ENCODE measurements around the gene PPP2R2C.

PPP2R2C gene

GRCh38 chr4:6307230-6307629 lies 165.2 kb downstream of the PPP2R2C start:
- FAIRE-seq (no peak), DNase-seq (ENCODE audit: insufficient read length, low spot score) (no peak)
- no peak for TF ChIP-seq CTCF (IDR thresholded peaks at IDR 0.05; ENCODE audit: insufficient read depth, missing control alignments)

DNA sequence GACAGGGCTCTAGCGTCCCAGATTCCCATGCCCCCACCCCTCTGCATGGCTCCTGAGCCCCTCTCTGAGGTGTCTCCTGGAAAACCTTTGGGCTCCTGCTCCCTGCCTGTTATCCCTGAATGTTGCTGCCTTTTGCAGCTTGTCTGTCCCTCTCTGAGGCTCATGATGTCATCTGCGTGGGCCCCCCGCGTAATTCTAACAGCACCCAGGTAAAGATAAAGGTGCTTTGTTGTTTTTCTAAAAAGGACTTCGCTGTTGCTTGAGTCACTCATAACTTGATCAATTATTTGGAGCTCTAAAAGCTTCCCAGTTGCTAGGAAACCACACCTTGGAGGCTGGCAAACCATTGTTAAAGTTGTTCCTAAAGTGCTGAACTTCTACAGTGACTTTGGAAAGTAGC lies 166.1 kb downstream of the PPP2R2C start:
- no peak for TF ChIP-seq CTCF (IDR thresholded peaks at IDR 0.05; ENCODE audit: insufficient read depth, missing control alignments)
- DNase-seq (ENCODE audit: insufficient read length, low spot score) (no peak), FAIRE-seq (no peak)

DNA sequence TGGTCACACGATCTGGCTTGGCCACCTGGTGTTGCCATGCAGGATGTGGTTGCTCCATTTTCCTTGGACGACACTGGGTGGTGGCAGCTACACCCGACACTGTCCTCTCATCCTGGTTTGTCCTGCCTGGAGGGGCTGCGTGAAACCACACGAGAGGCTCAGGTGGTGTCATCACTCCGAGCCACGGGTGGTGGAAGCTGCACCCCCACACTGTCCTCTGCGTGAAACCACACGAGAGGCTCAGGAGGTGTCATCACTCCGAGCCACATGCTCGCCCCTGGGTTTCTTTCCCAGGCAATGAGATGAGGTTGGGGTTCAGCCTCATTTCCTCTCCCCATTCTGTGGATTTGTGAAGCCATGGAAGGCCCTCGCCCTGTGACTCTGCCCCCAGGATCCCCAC lies 168.5 kb downstream of the PPP2R2C start:
- FAIRE-seq, result no peak
- DNase-seq (ENCODE audit: insufficient read length, low spot score), result no peak
- no peak for TF ChIP-seq CTCF (IDR thresholded peaks at IDR 0.05; ENCODE audit: insufficient read depth, missing control alignments)

DNA sequence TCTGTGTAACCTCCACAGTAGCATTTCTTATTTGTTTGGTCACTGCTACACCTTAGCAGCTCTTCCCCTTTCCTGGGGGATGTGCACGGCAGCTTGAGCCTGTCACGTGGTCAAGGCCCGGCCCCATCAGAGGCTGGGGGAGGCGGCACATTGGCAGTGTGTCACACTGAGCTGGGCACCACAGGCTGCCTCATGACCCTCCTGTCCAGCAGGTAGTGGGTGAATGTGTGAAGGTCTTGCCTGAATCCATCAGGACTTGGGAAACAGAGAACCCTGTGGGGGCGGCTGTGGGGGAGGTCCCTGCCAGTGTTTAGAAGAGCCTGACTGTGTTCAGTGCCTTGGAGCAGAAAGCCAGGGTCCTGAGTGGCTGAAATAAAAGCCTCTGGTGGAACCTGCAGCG lies 169.5 kb downstream of the PPP2R2C start:
- TF ChIP-seq CTCF (IDR thresholded peaks at IDR 0.05; ENCODE audit: insufficient read depth, missing control alignments), result no peak
- no peak for FAIRE-seq
- DNase-seq (ENCODE audit: insufficient read length, low spot score), result no peak

- no peak for FAIRE-seq
Observed at GRCh38 chr4:6301732-6302442, 170.5 kb downstream of the PPP2R2C start.

GRCh38 chr4:6301051-6301731 lies 171.2 kb downstream of the PPP2R2C start:
- FAIRE-seq (no peak), DNase-seq (ENCODE audit: insufficient read length, low spot score) (no peak)
- no peak for TF ChIP-seq CTCF (IDR thresholded peaks at IDR 0.05; ENCODE audit: insufficient read depth, missing control alignments)

More at GRCh38 chr4:6301732-6302442, 170.5 kb downstream of the PPP2R2C start:
- no peak for TF ChIP-seq CTCF (IDR thresholded peaks at IDR 0.05; ENCODE audit: insufficient read depth, missing control alignments)
- no peak for DNase-seq (ENCODE audit: insufficient read length, low spot score)

- no peak for FAIRE-seq
- no peak for DNase-seq (ENCODE audit: insufficient read length, low spot score)
- TF ChIP-seq CTCF (IDR thresholded peaks at IDR 0.05; ENCODE audit: insufficient read depth, missing control alignments), result no peak
Observed at GRCh38 chr4:6300359-6300758, 172.1 kb downstream of the PPP2R2C start.

All from D721Med (cell line).